ENCODE data around the gene NRXN3. TPM values are rescaled to one million over a fixed set of nuclear protein-coding genes. Genes with fewer than 3 reads are reported as not detected.

Gene NRXN3
- total RNA-seq, 1 experiment from 2014 or later = not detected

DNA sequence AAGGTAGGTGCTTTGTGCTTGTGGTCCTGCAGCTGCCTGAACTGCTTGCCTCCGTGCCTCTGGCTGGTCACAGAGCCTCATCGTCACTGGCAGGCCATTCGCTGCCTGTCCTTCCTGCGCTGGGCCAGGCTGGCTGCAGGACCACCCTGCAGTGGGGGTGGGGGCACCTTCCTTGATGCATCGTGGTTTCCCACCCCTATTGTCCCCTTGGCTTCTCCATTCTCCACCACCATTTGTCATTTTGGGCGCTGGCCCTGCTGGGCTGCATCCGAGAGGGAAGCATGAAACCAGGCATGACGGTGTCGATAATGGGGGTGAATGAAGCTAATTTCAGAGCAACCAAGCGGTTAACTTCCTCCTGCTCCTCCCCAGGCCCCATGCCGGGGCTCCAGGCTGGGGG lies 127.7 kb downstream of the NRXN3 start:
- no peak overlapping the region for H3K27ac ChIP-seq (ENCODE audit: low read depth, low read length)
- no peaks in the 10 kb centered on the region for H3K9me3 ChIP-seq (ENCODE audit: control insufficient read depth in 1 of 2, insufficient read depth in 1 of 2, low read depth in 1 of 2, low read length in 2 of 2)
- H3K4me2 ChIP-seq (ENCODE audit: low read length) = no peak overlapping the region
- POLR2A ChIA-PET = no interaction called here
- ATAC-seq (no peak), DNase-seq (ENCODE audit: low read depth, low spot score) (no peak)
- H3K9me2 ChIP-seq (ENCODE audit: insufficient read depth) = no peaks in the 10 kb centered on the region
- H3K9ac ChIP-seq (ENCODE audit: low read length) = no peak overlapping the region
- RAD21 ChIA-PET (ENCODE audit: low non-redundant PET in 1 of 2, low total read pairs in 2 of 2, uncharacterized antibody in 2 of 2, unreplicated experiment in 2 of 2) = no interaction called here
- intact Hi-C loops (cut with micrococcal nuclease) = no loop called here
- H3K79me2 ChIP-seq (ENCODE audit: insufficient read depth, low read length) = no peaks in the 10 kb centered on the region
- no peak overlapping the region for H2AFZ ChIP-seq (ENCODE audit: low read depth, low read length, poor library complexity, severe bottlenecking)
- BruUV-seq (replicated peaks) = no TSS peak
- no peaks in the 10 kb centered on the region for H4K20me1 ChIP-seq (ENCODE audit: insufficient read depth)
- H3K27me3 ChIP-seq (ENCODE audit: insufficient read depth, low read length) = peaks cover 19% of the 10 kb centered on the region
- H3K4me1 ChIP-seq (ENCODE audit: control insufficient read depth in 1 of 2, insufficient read depth in 2 of 2, low read length in 2 of 2) = no peaks in the 10 kb centered on the region
- TF ChIP-seq, protein P1, sequence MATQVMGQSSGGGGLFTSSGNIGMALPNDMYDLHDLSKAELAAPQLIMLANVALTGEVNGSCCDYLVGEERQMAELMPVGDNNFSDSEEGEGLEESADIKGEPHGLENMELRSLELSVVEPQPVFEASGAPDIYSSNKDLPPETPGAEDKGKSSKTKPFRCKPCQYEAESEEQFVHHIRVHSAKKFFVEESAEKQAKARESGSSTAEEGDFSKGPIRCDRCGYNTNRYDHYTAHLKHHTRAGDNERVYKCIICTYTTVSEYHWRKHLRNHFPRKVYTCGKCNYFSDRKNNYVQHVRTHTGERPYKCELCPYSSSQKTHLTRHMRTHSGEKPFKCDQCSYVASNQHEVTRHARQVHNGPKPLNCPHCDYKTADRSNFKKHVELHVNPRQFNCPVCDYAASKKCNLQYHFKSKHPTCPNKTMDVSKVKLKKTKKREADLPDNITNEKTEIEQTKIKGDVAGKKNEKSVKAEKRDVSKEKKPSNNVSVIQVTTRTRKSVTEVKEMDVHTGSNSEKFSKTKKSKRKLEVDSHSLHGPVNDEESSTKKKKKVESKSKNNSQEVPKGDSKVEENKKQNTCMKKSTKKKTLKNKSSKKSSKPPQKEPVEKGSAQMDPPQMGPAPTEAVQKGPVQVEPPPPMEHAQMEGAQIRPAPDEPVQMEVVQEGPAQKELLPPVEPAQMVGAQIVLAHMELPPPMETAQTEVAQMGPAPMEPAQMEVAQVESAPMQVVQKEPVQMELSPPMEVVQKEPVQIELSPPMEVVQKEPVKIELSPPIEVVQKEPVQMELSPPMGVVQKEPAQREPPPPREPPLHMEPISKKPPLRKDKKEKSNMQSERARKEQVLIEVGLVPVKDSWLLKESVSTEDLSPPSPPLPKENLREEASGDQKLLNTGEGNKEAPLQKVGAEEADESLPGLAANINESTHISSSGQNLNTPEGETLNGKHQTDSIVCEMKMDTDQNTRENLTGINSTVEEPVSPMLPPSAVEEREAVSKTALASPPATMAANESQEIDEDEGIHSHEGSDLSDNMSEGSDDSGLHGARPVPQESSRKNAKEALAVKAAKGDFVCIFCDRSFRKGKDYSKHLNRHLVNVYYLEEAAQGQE (IDR thresholded peaks at IDR 0.05; ENCODE audit: low read depth) = no peak
- TF ChIP-seq, protein P2, sequence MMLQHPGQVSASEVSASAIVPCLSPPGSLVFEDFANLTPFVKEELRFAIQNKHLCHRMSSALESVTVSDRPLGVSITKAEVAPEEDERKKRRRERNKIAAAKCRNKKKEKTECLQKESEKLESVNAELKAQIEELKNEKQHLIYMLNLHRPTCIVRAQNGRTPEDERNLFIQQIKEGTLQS (IDR thresholded peaks at IDR 0.05) = no peak
- TF ChIP-seq ZNF274 (IDR thresholded peaks at IDR 0.05; ENCODE audit: low read depth, low read length) (no peak), CBX3 (IDR thresholded peaks at IDR 0.05; ENCODE audit: low read depth) (no peak), FOSL1 (IDR thresholded peaks at IDR 0.05; ENCODE audit: low read depth) (no peak), SRF (IDR thresholded peaks at IDR 0.05; ENCODE audit: low read depth) (no peak), SIN3A (IDR thresholded peaks at IDR 0.05; ENCODE audit: low read depth) (no peak)
- TF ChIP-seq, protein P3, sequence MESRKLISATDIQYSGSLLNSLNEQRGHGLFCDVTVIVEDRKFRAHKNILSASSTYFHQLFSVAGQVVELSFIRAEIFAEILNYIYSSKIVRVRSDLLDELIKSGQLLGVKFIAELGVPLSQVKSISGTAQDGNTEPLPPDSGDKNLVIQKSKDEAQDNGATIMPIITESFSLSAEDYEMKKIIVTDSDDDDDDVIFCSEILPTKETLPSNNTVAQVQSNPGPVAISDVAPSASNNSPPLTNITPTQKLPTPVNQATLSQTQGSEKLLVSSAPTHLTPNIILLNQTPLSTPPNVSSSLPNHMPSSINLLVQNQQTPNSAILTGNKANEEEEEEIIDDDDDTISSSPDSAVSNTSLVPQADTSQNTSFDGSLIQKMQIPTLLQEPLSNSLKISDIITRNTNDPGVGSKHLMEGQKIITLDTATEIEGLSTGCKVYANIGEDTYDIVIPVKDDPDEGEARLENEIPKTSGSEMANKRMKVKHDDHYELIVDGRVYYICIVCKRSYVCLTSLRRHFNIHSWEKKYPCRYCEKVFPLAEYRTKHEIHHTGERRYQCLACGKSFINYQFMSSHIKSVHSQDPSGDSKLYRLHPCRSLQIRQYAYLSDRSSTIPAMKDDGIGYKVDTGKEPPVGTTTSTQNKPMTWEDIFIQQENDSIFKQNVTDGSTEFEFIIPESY (IDR thresholded peaks at IDR 0.05; ENCODE audit: extremely low read depth, insufficient replicate concordance, low read length) = no peak
- TF ChIP-seq, protein P4, sequence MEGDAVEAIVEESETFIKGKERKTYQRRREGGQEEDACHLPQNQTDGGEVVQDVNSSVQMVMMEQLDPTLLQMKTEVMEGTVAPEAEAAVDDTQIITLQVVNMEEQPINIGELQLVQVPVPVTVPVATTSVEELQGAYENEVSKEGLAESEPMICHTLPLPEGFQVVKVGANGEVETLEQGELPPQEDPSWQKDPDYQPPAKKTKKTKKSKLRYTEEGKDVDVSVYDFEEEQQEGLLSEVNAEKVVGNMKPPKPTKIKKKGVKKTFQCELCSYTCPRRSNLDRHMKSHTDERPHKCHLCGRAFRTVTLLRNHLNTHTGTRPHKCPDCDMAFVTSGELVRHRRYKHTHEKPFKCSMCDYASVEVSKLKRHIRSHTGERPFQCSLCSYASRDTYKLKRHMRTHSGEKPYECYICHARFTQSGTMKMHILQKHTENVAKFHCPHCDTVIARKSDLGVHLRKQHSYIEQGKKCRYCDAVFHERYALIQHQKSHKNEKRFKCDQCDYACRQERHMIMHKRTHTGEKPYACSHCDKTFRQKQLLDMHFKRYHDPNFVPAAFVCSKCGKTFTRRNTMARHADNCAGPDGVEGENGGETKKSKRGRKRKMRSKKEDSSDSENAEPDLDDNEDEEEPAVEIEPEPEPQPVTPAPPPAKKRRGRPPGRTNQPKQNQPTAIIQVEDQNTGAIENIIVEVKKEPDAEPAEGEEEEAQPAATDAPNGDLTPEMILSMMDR (IDR thresholded peaks at IDR 0.05 in 2 of 3, conservative IDR thresholded peaks at IDR 0.05 in 1 of 3; ENCODE audit: borderline replicate concordance in 1 of 3, insufficient read depth in 1 of 3, low read depth in 2 of 3, low read length in 2 of 3) = no peak
- CTCF ChIA-PET = no interaction called here
- no peaks in the 10 kb centered on the region for H3K36me3 ChIP-seq (ENCODE audit: control insufficient read depth in 1 of 2, insufficient read depth in 2 of 2, low read length in 2 of 2)
- H3K4me3 ChIP-seq (replicated peaks in 1 of 2; ENCODE audit: low read depth in 1 of 2, low read length in 2 of 2) = no peak overlapping the region

All from HCT116 (cell line).